Myocyte (in vitro differentiated cells): Measurements from ENCODE around the gene MUC20. TPM values are rescaled to one million over a fixed set of nuclear protein-coding genes. Genes with fewer than 3 reads are reported as not detected.
A peak's percentile ranks its signal among the peaks of the same experiment; 100 is the strongest.
"Not testable (repeated sequence)": the region's sequence is repeated elsewhere in the genome, so short reads cannot be mapped to it uniquely, and the experiment has no call there.

Experiments used
- DNase-seq: peaks from one replicate; pipeline ENCODE4 v3.0.0-alpha.2; 2012; ENCODE audit warnings: low read depth
- total RNA-seq: library from RNA; depleted of rRNA; stranded (reverse); fragments of >200 nt; gene quantifications from 2 replicates; pipeline ENCODE4 v1.2.3, GENCODE V29; 2014

MUC20 gene
- total RNA-seq, 1 donor from 2014 or later, result 0.96 TPM

DNA sequence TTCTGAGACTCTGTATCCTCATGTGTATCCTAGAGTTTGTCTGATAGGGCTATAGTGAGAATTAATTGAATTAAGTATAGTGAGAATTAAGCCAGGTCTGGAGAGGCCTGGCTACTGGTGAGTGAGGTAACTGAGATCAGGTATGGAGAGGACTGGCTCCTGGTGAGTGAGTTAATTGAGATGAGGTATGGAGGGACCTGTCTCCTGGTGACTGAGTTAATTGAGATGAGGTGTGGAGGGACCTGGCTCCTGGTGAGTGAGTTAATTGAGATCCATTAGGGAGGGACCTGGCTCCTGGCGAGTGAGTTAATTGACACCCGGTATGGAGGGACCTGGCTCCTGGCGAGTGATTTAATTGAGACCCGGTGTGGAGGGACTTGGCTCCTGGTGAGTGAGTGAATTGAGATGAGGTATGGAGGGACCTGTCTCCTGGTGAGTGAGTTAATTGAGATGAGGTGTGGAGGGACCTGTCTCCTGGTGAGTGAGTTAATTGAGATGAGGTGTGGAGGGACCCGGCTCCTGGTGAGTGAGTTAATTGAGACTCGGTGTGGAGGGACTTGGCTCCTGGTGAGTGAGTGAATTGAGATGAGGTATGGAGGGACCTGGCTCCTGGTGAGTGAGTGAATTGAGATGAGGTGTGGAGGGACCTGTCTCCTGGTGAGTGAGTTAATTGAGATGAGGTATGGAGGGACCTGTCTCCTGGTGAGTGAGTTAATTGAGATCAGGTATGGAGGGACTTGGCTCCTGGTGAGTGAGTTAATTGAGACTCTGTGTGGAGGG is 10.5 kb upstream of the MUC20 start:
- DNase-seq, result not testable (repeated sequence)

DNA sequence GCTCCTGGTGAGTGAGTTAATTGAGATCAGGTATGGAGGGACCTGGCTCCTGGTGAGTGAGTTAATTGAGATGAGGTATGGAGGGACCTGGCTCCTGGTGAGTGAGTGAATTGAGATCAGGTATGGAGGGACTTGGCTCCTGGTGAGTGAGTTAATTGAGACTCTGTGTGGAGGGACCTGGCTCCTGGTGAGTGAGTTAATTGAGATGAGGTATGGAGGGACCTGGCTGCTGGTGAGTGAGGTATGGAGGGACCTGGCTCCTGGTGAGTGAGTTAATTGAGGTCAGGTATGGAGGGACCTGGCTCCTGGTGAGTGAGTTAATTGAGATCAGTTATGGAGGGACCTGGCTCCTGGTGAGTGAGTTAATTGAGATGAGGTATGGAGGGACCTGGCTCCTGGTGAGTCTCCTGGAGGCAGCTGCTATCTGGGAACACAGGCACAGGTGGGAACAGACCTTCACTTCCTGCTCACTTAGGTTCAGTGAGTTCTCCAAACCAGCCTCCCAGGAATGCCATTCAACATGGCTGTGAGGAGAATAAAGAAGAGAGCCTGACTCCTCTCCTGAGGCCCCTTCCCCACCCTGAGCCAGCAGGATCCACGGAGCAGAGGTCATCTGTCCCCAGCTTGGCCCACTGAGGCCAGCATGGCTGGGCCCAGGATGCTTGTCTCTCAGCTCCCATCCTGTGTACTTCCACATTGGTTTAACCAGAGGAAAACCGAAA is 9.5 kb upstream of the MUC20 start:
- not testable (repeated sequence) for DNase-seq

DNA sequence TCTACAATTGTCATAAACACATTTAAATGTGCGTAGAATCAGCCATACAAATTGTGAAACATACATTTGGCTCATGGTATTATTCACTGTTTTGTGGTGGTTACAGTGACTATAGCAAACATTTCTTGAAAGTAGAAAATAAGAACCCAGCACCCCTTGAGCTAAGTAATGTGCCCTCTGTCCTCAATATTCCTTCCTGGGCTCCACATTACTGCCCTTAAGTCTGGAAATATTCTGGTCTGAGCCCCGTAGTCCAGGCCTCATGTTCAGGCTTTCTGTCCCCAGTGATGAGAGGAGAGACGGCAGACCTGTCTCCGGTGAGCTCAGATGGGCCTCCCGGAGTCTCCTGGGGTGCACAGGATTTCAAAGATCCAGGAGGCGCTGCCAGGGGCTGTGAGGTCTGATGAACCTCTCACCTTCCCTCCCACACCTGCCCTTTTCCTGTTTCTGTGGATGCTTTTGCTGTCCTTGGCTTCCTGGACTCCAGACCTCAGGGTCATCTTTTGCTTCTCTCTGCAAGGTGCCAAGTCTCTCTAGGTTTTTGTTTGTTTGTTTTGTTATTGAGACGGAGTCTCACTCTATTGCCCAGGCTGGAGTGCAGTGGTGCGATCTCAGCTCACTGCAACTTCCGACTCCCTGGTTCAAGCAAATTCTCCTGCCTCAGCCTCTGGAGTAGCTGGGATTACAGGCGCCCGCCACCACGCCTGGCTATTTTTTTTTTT is 8.8 kb upstream of the MUC20 start:
- DNase-seq, result no peak

- not testable (repeated sequence) for DNase-seq
These were observed 8.3 kb upstream of the MUC20 start for GRCh38 chr3:195712535-195712910.

DNA sequence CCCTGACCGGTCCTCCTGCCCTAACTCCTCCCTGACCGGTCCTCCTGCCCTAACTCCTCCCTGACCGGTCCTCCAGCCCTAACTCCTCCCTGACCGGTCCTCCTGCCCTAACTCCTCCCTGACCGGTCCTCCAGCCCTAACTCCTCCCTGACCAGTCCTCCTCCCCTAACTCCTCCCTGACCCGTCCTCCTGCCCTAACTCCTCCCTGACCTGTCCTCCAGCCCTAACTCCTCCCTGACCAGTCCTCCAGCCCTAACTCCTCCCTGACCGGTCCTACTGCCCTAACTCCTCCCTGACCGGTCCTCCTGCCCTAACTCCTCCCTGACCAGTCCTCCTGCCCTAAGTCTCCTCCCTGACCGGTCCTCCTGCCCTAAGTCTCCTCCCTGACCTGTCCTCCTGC is 7.6 kb upstream of the MUC20 start:
- DNase-seq, result not testable (repeated sequence)

GRCh38 chr3:195714380-195715011 is 6.3 kb upstream of the MUC20 start:
- no peak for DNase-seq

DNA sequence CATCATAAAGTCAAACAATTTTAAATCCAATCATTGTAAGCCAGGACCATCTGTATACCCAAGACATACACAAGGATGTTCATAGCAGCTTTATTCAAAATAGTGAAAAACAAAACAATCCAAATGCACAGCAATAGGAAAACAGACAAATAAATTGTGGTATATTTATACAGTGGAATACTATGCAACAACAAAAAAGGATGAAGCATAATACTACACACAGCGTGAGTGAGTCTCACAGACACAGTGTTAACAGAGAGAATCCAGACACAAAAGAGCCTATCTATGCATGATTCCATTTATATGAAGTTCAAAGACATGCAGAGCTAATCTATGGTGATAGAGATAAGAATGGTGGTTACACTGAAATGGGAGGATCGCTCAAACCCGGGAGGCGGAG is 5.6 kb upstream of the MUC20 start:
- DNase-seq, result no peak

GRCh38 chr3:195715583-195716266 is 5.1 kb upstream of the MUC20 start:
- DNase-seq, result peak; percentile 18

DNA sequence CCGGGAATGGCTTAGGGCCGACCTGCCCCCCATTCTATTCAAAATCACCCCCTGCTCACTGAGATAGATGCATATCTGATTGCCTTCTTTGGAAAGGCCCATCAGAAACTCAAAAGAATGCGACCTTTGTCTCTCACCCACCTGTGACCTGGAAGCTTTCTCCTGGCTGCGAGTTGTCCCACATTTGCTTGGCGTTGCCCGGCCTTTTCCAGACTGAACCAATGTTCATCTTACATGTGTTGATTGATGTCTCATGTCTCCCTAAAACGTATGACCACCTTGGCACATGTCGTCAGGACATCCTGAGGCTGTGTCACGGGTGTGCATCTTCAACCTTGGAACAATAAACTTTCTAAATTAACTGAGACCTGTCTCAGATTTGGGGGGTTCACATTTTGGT is 3.4 kb upstream of the MUC20 start:
- no peak for DNase-seq

DNA sequence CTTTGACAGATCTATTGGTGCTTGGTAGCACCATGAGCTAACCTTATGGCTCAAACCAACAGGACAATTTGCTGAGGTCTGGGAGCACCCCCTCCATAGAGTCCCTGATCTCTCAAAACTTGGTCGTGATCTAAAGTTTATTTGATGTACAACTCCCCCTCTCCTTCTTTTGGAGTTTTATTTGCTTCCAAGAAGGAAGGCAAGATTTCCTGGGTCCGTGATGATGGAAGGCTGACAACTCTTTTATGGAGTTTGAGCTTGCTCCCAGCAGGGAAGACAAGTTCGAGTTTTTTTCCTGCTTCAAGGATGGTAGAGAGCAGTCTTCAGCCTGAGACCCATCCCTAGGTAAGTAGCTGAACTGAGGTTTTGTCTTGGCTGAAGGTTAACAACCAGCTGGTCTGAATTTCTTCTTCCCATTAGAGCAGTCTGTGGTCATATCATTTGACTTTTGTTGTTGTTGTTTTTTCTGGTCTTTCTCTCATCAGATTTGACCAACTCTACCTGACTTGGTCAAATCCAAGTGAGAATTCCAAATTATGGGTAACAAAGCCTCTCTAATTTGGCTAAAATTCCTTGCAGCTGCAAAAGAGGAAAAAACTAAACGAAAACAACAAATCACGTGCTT is 2.8 kb upstream of the MUC20 start:
- DNase-seq, result no peak

GRCh38 chr3:195718477-195718984 is 2.2 kb upstream of the MUC20 start:
- no peak for DNase-seq

GRCh38 chr3:195719514-195720254 is 1.1 kb upstream of the MUC20 start:
- DNase-seq, result not testable (repeated sequence)

DNA sequence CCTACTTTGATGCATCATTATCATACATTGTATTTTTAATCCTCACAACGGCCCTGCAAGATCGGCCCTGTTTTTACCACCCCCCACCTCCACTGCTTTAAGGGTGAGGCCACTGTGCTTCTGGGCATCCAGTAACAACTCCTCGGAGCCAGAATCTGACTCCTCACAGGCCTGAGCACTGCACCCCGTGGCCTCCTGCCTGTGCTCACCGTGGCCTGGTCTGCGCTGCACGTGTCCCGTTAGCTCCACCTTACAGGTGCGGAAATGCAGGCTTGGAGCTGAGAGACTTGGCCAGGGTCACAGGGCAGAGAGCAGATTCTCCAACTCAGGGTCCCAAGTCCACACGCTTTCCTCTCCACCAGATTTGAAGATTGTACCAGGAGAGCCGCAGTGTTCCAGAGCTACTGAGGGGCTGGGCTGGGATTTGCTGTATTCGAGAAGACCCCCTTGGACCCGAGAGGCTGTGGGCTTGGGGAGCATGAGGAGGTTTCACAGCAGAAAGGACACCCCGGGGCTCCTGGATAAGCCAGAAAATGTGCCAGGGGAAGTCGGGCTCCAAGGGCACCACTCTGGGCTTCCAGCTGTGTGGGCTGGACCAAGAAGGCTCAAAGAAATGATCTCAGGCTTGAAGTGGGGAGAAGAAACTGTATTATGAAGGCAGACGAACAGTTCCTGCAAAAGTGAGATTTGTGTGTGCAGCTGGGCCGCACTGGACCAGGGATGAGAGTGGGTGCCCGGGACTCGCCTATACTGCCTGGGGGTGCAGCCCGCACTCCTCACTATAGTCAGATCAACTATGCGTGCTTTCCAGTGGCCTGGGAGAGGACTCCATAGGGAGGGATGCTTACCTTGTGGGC is 1.6 kb downstream of the MUC20 start:
- DNase-seq, result not testable (repeated sequence)

DNA sequence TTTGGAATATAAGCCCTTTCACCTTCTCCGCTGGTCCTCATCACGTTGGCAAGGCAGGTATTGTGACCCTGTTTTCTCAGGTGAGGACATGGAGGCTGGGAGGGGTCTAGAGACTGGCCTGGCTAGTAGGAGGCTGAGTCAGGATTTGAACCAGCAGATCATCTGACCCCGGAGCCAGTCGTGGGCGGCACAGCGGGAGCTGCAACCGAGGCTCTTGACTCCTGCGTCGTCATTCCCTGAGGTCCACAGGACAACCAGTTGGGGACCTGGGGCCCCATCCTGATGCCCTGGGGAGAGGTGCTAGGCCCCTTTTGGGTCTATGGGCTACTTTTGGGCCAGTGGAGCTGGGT is 2.2 kb downstream of the MUC20 start:
- not testable (repeated sequence) for DNase-seq

GRCh38 chr3:195724363-195724762 is 3.6 kb downstream of the MUC20 start:
- DNase-seq, result not testable (repeated sequence)

GRCh38 chr3:195725916-195726740 is 5.3 kb downstream of the MUC20 start:
- DNase-seq, result not testable (repeated sequence)

GRCh38 chr3:195727606-195728195 is 6.9 kb downstream of the MUC20 start:
- no peak for DNase-seq
